ENCODE results near the gene DOCK9.

DOCK9 gene

GRCh38 chr13:98791611-98792010, 186.3 kb downstream of the DOCK9 start:
- no peaks in the 10 kb centered on the region for H3K36me3 ChIP-seq (replicated peaks; ENCODE audit: insufficient read depth, low read length)
- DNase-seq: no peak

GRCh38 chr13:98787996-98788395, 189.9 kb downstream of the DOCK9 start:
- Histone ChIP-seq H3K4me1 (ENCODE audit: low read length) (no peaks in the 10 kb centered on the region), H3K9me2 (replicated peaks; ENCODE audit: insufficient read depth, low read length) (no peaks in the 10 kb centered on the region), H3K27ac (ENCODE audit: low read length) (no peak overlapping the region), H3F3A (ENCODE audit: insufficient read depth, low read length) (no peaks in the 10 kb centered on the region), H3K9me3 (replicated peaks; ENCODE audit: insufficient read depth, low read length) (no peaks in the 10 kb centered on the region), H3K4me3 (ENCODE audit: low read length) (no peak overlapping the region), H3K9ac (ENCODE audit: low read length) (no peak overlapping the region), H3K79me2 (ENCODE audit: low read length) (no peaks in the 10 kb centered on the region), H4K20me1 (ENCODE audit: insufficient read depth, low read length) (no peaks in the 10 kb centered on the region), H2AFZ (ENCODE audit: low read length) (no peak overlapping the region), H3K4me2 (ENCODE audit: low read depth, low read length) (no peak overlapping the region), H3K27me3 (replicated peaks; ENCODE audit: insufficient read depth, low read length) (no peaks in the 10 kb centered on the region), H3K36me3 (replicated peaks; ENCODE audit: insufficient read depth, low read length) (no peaks in the 10 kb centered on the region)
- TF ChIP-seq, protein P1, sequence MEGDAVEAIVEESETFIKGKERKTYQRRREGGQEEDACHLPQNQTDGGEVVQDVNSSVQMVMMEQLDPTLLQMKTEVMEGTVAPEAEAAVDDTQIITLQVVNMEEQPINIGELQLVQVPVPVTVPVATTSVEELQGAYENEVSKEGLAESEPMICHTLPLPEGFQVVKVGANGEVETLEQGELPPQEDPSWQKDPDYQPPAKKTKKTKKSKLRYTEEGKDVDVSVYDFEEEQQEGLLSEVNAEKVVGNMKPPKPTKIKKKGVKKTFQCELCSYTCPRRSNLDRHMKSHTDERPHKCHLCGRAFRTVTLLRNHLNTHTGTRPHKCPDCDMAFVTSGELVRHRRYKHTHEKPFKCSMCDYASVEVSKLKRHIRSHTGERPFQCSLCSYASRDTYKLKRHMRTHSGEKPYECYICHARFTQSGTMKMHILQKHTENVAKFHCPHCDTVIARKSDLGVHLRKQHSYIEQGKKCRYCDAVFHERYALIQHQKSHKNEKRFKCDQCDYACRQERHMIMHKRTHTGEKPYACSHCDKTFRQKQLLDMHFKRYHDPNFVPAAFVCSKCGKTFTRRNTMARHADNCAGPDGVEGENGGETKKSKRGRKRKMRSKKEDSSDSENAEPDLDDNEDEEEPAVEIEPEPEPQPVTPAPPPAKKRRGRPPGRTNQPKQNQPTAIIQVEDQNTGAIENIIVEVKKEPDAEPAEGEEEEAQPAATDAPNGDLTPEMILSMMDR (IDR thresholded peaks at IDR 0.05; ENCODE audit: low read length): no peak
- no peak for TF ChIP-seq EZH2phosphoT487 (IDR thresholded peaks at IDR 0.05; ENCODE audit: low read length)
- no peak for TF ChIP-seq EZH2 (optimal IDR thresholded peaks at IDR 0.05; ENCODE audit: low read depth, low read length)
- DNase-seq: no peak

More at GRCh38 chr13:98791611-98792010, 186.3 kb downstream of the DOCK9 start:
- no peak overlapping the region for H3K4me2 ChIP-seq (ENCODE audit: low read depth, low read length)
- H3K9me2 ChIP-seq (replicated peaks; ENCODE audit: insufficient read depth, low read length): no peaks in the 10 kb centered on the region
- TF ChIP-seq EZH2 (optimal IDR thresholded peaks at IDR 0.05; ENCODE audit: low read depth, low read length) (no peak), EZH2phosphoT487 (IDR thresholded peaks at IDR 0.05; ENCODE audit: low read length) (no peak)
- TF ChIP-seq, protein P1 (IDR thresholded peaks at IDR 0.05; ENCODE audit: low read length): no peak
- H3K4me1 ChIP-seq (ENCODE audit: low read length): no peaks in the 10 kb centered on the region
- H3K9ac ChIP-seq (ENCODE audit: low read length): no peak overlapping the region
- no peaks in the 10 kb centered on the region for H3K9me3 ChIP-seq (replicated peaks; ENCODE audit: insufficient read depth, low read length)
- no peaks in the 10 kb centered on the region for H3K27me3 ChIP-seq (replicated peaks; ENCODE audit: insufficient read depth, low read length)
- H4K20me1 ChIP-seq (ENCODE audit: insufficient read depth, low read length): no peaks in the 10 kb centered on the region
- H2AFZ ChIP-seq (ENCODE audit: low read length): no peak overlapping the region
- no peak overlapping the region for H3K27ac ChIP-seq (ENCODE audit: low read length)
- no peak overlapping the region for H3K4me3 ChIP-seq (ENCODE audit: low read length)
- no peaks in the 10 kb centered on the region for H3K79me2 ChIP-seq (ENCODE audit: low read length)
- no peaks in the 10 kb centered on the region for H3F3A ChIP-seq (ENCODE audit: insufficient read depth, low read length)

- Histone ChIP-seq H4K20me1 (ENCODE audit: insufficient read depth, low read length) (no peaks in the 10 kb centered on the region), H3K36me3 (replicated peaks; ENCODE audit: insufficient read depth, low read length) (no peaks in the 10 kb centered on the region), H3K4me1 (ENCODE audit: low read length) (no peaks in the 10 kb centered on the region), H3K9me2 (replicated peaks; ENCODE audit: insufficient read depth, low read length) (no peaks in the 10 kb centered on the region), H3K9ac (ENCODE audit: low read length) (no peak overlapping the region), H3F3A (ENCODE audit: insufficient read depth, low read length) (no peaks in the 10 kb centered on the region), H3K27me3 (replicated peaks; ENCODE audit: insufficient read depth, low read length) (no peaks in the 10 kb centered on the region), H3K4me3 (ENCODE audit: low read length) (no peak overlapping the region), H3K79me2 (ENCODE audit: low read length) (no peaks in the 10 kb centered on the region), H3K4me2 (ENCODE audit: low read depth, low read length) (no peak overlapping the region), H3K27ac (ENCODE audit: low read length) (no peak overlapping the region), H2AFZ (ENCODE audit: low read length) (no peak overlapping the region), H3K9me3 (replicated peaks; ENCODE audit: insufficient read depth, low read length) (no peaks in the 10 kb centered on the region)
- TF ChIP-seq, protein P1 (IDR thresholded peaks at IDR 0.05; ENCODE audit: low read length): no peak
- TF ChIP-seq EZH2 (optimal IDR thresholded peaks at IDR 0.05; ENCODE audit: low read depth, low read length) (no peak), EZH2phosphoT487 (IDR thresholded peaks at IDR 0.05; ENCODE audit: low read length) (no peak)
- no peak for DNase-seq
Observed at GRCh38 chr13:98787173-98787572, 190.7 kb downstream of the DOCK9 start.
